ENCODE results near the gene SERPING1. TPM values are rescaled to one million over a fixed set of nuclear protein-coding genes. Genes with fewer than 3 reads are reported as not detected.

The SERPING1 gene
- total and polyA plus RNA-seq, 2 donors (not counting 3 experiments of a cell fraction or from before 2014, with no cell fraction given), result 0.30 TPM; not detected in 1

- Histone ChIP-seq H3K9me1 (replicated peaks; ENCODE audit: control insufficient read depth, extremely low read depth, insufficient read depth, low read length) (no peaks in the 10 kb centered on the region), H3K4me2 (ENCODE audit: insufficient read depth, low read length) (no peak overlapping the region), H3K27me3 (ENCODE audit: control insufficient read depth in 2 of 2, insufficient read depth in 2 of 2, low read length in 2 of 2) (peaks cover 38 to 48% of the 10 kb centered on the region in 2 experiments), H4K20me1 (replicated peaks; ENCODE audit: control insufficient read depth, extremely low read depth, insufficient read depth, low read length) (no peaks in the 10 kb centered on the region), H3K9me3 (replicated peaks; ENCODE audit: control insufficient read depth, insufficient read depth, low read length) (no peaks in the 10 kb centered on the region), H2AFZ (ENCODE audit: low read depth, low read length) (no peak overlapping the region), H3K79me2 (ENCODE audit: control insufficient read depth, insufficient read depth, low read length) (no peaks in the 10 kb centered on the region), H3K4me3 (replicated peaks in 1 of 3; ENCODE audit: insufficient read depth in 1 of 3, low read depth in 1 of 3, low read length in 3 of 3) (no peak overlapping the region), H3K4me1 (ENCODE audit: control insufficient read depth, extremely low read depth, insufficient read depth, low read length) (peaks cover 3% of the 10 kb centered on the region), H3K27ac (ENCODE audit: insufficient read depth, low read depth, low read length) (no peak overlapping the region), H3K9ac (replicated peaks; ENCODE audit: extremely low read depth, insufficient read depth, low read length) (no peak overlapping the region), H3K36me3 (ENCODE audit: control insufficient read depth in 2 of 2, extremely low read depth in 1 of 2, insufficient read depth in 2 of 2, low read length in 2 of 2) (no peaks in the 10 kb centered on the region)
- BruUV-seq (replicated peaks), result no TSS peak
- TF ChIP-seq POLR2A (IDR thresholded peaks at IDR 0.05; ENCODE audit: low read depth, low read length), result no peak
- no peak for TF ChIP-seq MYC (IDR thresholded peaks at IDR 0.05; ENCODE audit: low read depth, low read length)
- no peak for TF ChIP-seq GATA2 (IDR thresholded peaks at IDR 0.05; ENCODE audit: insufficient read depth, insufficient read length, low read depth, low read length)
- no peak for TF ChIP-seq EZH2 (IDR thresholded peaks at IDR 0.05; ENCODE audit: borderline replicate concordance, low read depth, low read length, severe bottlenecking)
- no peak for TF ChIP-seq JUN (IDR thresholded peaks at IDR 0.05; ENCODE audit: borderline replicate concordance, insufficient read depth, insufficient read length, low read depth)
- TF ChIP-seq POLR2AphosphoS5 (IDR thresholded peaks at IDR 0.05; ENCODE audit: insufficient read depth, low read depth, low read length), result no peak
- TF ChIP-seq MAX (IDR thresholded peaks at IDR 0.05; ENCODE audit: insufficient read depth, insufficient read length), result no peak
- TF ChIP-seq CTCF (IDR thresholded peaks at IDR 0.05; ENCODE audit: extremely low read depth in 1 of 2, insufficient read depth in 1 of 2, low read depth in 1 of 2, low read length in 2 of 2), result no peak
- no peak for TF ChIP-seq FOS (IDR thresholded peaks at IDR 0.05; ENCODE audit: borderline replicate concordance, insufficient read depth, low read length)
- FAIRE-seq (no peak), DNase-seq (ENCODE audit: low read depth, low spot score) (no peak)
- intact Hi-C loops (cut with micrococcal nuclease) (no loop called here), dilution Hi-C loops (cut with MboI; ENCODE audit: extremely low pct_ligation_motif_present, low sequenced_read_pairs) (no loop called here)
- ChIA-PET POLR2A (no interaction called here), CTCF (interaction anchor here (2.2 kb wide), 1 partner anchor 9 kb away, joined by 9 read pairs; no protein-coding TSS in a partner anchor)
Observed at GRCh38 chr11:57650739-57651090, 53.2 kb downstream of the SERPING1 start.

All from endothelial cell of umbilical vein (primary cell).